ENCODE results near the gene ADGRE2.
"Not testable (repeated sequence)": the region's sequence is repeated elsewhere in the genome, so short reads cannot be mapped to it uniquely, and the experiment has no call there.

Gene ADGRE2

DNA sequence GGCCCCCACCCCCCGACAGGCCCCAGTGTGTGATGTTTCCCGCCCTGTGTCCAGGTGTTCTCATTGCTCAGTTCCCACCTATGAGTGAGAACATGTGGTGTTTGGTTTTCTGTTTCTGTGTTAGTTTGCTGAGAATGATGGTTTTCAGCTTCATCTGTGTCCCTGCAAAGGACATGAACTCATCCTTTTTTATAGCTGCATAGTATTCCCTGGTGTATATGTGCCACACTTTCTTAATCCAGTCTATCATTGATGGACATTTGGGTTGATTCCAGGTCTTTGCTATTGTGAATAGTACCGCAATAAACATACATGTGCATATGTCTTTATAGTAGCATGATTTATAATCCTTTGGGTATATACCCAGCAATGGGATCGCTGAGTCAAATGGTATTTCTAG is 715 bp downstream of the ADGRE2 start:
- DNase-seq: not testable (repeated sequence)

GRCh38 chr19:14775869-14776586 is 2.3 kb downstream of the ADGRE2 start:
- DNase-seq: no peak

- DNase-seq: not testable (repeated sequence)
These were observed 3.0 kb downstream of the ADGRE2 start for GRCh38 chr19:14775326-14775725.

GRCh38 chr19:14774373-14774772 is 4.0 kb downstream of the ADGRE2 start:
- no peak for DNase-seq

DNA sequence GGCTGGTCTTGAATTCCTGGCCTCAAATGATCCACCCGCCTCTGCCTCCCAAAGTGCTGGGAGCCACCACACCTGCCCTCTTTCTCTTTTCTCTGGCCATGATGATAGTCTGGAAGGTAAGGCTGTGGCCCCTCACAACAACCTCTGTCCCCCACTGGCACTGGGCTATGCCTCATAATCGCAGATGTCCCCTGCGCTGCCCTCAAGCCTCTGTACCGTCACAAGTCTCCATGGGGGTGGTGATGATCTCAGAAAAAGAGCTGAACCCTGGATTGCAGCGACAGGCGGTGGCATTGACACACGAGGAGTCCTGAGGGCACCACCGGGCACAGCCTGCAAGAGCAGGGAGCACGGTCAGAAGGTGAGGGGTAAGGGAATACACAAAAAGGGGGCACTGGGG is 4.6 kb downstream of the ADGRE2 start:
- DNase-seq: not testable (repeated sequence)

- no peak for DNase-seq
These were observed 5.4 kb downstream of the ADGRE2 start for GRCh38 chr19:14772995-14773394.

- no peak for DNase-seq
These were observed 5.9 kb downstream of the ADGRE2 start for GRCh38 chr19:14772467-14772866.

DNA sequence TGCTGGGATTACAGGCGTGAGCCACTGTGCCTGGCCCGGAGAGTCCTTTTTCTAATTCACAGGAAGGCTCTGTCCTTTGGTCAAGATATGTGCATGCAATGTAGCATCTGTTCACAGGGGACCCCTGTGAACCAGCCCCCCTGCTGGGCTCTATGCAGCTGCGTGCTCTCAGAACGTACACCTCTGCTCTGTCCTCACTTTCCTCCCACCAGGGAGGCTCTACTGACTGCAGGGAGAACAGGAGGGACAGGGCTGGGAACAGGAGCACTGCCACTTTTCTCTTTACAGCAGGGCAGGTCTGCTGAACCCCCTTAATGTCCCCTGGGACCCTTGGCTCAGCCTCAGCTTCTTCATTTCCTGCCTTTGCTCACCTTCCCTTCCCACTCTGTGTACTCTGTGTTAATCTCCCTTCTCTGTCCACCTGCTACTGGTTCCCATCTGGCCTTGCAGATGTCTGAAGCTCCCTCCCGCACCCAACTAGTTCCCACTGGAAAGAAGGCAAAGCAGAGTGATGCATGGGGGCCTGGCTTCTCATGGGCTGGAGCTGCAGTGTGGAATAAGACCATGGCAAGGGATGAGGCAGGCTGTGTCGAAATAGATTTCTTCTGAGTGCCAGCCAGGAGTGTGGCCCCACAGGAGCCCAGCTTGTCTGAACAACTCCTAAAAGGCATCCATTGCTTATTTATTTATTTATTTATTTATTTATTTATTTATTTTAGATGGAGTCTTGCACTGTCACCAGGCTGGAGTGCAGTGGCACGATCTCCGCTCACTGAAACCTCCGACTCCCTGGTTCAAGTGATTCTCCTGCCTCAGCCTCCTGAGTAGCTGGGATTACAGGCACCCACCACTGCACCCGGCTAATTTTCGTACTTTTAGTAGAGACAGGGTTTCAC is 7.2 kb downstream of the ADGRE2 start:
- no peak for DNase-seq

- DNase-seq: no peak
These were observed 8.2 kb downstream of the ADGRE2 start for GRCh38 chr19:14770136-14770535.

DNA sequence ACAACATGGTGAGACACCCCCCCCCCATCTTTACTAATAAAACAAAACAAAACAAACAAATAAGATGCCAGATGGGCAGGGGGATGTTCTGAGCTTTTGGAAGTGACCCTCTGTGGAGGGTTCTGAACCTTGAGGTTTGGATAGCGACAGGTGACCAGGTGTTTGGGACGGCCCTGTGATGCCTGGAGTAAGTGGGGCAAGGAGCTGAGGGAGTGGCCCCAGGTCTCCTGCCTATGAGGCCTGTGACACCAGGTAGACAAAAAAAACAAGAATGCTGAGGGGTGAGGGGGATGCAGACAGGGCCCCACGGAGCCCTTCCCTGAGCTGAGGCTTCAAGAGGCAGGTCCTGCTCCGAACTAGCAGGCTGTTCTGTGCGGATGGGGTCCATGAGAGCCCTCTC is 9.2 kb downstream of the ADGRE2 start:
- no peak for DNase-seq

DNA sequence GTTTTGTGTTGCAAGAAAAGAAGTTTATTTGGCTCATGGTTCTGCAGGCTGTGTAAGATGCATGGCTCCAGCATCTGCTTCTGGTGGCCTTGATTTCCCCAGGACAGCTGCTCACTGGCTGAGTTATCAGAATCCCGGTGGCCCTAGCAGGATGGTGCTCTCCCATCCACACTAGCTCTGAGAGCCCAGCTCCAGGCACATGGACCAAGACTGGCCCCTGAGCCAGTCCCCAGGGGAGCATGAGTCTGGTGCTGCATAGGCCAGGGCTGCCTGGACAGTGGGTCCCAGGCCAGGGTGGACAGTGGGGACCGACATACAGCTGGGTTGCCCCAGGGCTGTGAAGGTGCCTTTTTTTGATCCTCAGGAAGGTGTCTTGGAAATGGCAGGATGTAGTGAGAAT is 10.4 kb downstream of the ADGRE2 start:
- DNase-seq: no peak

DNA sequence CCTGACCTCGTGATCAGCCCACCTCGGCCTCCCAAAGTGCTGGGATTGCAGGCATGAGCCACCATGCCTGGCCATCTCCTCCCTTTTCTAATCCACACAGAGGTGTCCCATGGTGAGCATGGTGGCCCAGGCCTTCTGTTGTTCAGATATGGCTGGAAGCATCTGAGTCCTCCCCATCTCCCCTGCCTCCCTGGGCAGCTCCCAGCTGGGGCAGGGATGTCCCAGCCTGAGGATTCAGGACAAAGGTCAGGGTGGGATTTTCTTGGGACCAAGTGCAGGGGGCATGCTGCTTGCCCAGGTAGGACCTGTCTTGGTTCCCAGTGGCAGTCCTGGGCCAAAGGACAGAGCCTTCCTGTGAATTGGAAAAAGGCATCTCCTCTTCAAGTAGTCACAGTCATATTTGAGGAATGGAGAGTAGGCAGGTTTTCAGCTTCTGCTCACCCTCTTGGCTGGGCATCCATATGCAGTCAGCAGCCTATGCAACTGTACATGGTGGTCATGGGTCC is 10.8 kb downstream of the ADGRE2 start:
- DNase-seq: no peak

- DNase-seq: not testable (repeated sequence)
These were observed 12.5 kb downstream of the ADGRE2 start for GRCh38 chr19:14765841-14766240.

GRCh38 chr19:14765403-14765802 is 13.0 kb downstream of the ADGRE2 start:
- DNase-seq: not testable (repeated sequence)

DNA sequence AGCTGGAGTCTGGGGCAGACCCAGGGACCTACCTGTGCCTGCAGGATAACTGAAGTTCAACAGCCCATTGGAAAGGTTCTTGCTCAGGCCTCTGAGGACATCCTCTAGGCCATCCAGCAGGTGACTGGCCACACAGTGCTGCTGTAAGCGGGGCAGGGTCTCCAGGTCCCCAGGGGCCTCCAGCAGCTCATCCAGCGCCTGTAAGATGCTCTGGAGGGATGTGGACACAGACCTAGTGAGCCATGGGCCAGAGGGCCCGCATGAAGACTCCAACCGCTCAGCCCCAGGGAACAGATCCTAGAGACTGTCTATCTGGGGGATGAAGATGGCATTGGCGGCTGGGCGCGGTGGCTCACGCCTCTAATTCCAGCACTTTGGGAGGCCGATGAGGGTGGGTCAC is 14.0 kb downstream of the ADGRE2 start:
- no peak for DNase-seq

- DNase-seq: no peak
These were observed 14.7 kb downstream of the ADGRE2 start for GRCh38 chr19:14763497-14764145.

DNA sequence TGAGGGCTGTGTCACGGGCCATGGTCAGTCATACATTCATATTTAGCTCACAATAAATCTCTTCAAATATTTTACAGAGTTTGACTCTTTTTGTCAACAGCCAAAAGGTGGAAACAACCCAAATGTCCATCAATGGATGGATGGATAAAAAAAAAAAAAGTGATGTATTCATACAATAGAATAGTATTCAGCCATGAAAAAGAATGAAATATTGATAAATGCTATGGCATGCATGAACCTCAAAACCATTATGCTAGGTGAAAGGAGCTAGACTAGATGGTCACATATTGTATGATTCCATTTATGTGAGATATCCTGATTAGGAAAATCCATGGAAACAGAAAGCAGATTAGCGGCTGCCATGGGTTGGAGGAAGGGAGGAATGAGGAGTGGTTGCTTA is 16.2 kb downstream of the ADGRE2 start:
- DNase-seq: no peak

DNA sequence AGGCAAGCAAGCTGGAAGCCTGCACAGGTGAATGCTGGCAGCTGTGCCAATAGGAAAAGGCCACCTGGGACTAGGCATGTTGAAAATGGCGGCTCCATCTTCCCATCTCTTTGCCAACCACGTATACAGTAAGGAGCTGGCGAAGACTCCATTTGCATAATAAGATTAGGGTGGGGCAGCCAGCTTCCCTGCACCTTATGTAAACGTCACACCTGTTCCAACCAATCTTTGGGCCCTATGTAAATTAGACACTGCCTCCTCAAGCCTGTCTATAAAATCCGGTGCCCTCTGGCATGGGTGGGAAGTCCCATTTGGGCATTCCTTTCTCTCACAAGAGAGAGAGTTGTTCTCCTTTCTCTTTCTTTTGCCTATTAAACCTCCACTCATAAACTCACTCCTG is 16.8 kb downstream of the ADGRE2 start:
- no peak for DNase-seq

DNA sequence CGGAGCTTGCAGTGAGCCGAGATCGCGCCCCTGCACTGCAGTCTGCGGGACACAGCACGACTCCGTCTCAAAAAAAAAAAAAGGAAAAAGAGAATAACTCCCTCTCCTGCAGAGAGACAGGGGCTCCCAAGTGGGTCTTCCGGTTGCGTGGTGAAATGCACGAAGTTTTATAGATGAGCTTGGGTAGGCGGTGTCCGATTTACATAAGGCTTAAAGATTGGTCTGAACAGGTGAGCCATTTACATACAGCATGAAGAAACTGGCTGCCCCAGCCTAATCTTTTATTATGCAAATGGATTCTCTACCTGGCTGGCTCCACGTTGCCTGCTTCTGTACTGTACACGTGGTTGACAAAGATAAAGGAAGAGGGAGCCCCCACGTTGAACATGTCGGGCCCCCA is 19.5 kb downstream of the ADGRE2 start:
- no peak for DNase-seq

DNA sequence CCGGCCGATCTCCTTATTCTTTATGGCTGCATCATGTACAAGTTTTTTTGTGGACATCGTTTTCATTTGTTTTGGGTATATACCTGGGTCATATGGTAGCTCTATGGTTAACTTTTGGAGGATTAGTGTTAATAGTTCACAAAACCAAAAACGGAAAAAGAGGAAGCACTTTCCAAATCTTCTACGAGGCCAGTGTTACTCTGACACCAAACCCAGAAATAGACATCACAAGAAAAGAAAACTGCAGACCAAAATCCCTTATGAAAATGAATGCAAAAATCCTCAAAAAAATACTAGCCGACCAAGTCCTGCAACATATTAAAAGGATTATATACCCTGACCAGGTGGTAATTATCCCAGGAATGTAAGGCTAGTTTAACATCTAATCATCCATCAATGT is 29.8 kb downstream of the ADGRE2 start:
- no peak for DNase-seq

DNA sequence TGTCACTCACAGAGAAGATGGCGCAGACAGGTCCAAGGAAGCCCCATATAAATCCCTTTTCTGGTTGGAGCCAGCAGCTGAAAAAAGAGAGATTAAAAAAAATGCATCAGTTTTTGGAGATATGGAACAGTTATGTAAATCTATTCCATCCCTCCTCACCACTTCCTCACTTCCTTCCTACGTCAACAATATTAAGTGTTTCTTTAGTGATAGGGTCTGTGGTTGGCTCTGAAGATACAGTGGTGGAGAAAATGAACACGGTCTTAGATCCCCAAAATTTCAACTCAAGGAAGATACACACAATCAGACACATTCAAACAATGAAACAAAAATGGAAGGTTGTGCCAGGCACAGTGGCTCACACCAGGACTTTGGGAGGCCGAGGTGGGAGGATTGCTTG is 31.5 kb downstream of the ADGRE2 start:
- DNase-seq: no peak

- DNase-seq: no peak
These were observed 42.4 kb downstream of the ADGRE2 start for GRCh38 chr19:14735915-14736314.

DNA sequence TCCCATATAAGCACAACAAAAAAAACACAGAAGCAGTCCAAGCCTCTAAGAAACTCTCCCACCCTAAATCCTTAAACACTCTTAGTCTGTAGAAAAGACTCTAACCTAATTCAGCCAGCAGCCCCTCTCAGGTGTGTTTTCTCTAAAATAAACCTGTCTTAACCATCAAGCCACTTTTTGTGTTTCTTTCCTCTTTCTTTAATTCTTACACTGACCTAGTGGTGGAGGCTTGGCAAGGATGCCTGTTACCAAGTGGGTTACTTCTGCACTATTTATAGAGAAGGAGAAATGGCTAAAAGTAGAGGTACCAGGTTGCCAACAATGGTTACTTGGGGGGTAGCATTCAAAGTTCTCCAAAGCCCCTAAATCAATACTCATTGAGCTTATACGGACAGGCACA is 44.8 kb downstream of the ADGRE2 start:
- no peak for DNase-seq

DNA sequence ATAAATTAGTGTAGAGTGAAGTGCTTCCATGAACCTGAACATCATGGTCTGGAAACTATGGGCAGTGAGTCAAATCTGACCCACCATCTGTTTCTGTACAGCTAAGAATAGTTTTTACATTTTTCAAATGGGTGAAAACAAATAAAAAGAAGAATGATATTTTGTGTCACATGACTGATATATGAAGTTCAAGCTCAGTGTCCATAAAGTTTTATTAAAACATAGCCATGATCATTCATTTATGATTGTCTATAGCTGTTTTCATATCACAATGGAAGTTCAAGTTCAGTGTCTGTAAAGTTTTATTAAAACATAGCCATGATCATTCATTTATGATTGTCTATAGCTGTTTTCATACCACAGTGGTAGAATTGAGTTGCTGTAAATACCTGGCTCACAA is 45.9 kb downstream of the ADGRE2 start:
- no peak for DNase-seq

Measured in eye (tissue), 1 donor.